ENCODE results near the gene OLA1.

OLA1 gene

DNA sequence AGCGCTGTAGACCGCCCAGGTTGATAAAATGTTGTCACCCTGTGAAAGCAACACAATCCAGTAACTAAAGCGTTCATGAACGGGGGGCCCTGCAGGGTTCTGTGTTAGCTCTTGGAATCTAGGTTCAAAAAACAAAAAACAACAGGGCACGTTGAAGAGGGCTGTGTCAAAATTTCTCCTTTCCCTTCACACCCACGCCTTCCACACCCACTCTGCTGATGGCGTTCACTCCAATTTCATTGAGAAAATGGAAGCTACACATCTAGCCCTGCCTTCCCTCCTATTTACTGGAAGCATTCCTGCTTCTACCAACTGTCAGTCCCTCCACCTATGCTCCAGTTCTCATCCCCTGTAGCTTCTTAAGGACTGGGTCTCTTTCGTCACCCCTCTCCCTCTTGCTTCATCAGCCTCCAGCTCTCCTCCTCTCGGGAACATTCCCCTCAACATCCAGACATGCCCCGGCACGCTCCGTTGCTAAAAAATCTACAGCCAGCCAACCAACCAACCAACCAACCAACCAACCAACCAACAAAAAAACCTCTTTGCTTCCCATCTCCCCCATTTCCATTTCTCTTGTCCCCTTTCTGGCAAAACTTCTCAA lies 184.7 kb downstream of the OLA1 start:
- TF ChIP-seq POLR2AphosphoS5 (IDR thresholded peaks at IDR 0.05; ENCODE audit: low read depth, low read length) (no peak), TAF1 (IDR thresholded peaks at IDR 0.05; ENCODE audit: borderline replicate concordance, insufficient read depth, low read length) (no peak), SIN3A (IDR thresholded peaks at IDR 0.05; ENCODE audit: borderline replicate concordance, insufficient read depth, low read length) (no peak), FOXP2 (optimal IDR thresholded peaks at IDR 0.05; ENCODE audit: borderline replicate concordance, extremely low read depth, extremely low read length, insufficient read depth) (no peak)
- TF ChIP-seq, protein P1, sequence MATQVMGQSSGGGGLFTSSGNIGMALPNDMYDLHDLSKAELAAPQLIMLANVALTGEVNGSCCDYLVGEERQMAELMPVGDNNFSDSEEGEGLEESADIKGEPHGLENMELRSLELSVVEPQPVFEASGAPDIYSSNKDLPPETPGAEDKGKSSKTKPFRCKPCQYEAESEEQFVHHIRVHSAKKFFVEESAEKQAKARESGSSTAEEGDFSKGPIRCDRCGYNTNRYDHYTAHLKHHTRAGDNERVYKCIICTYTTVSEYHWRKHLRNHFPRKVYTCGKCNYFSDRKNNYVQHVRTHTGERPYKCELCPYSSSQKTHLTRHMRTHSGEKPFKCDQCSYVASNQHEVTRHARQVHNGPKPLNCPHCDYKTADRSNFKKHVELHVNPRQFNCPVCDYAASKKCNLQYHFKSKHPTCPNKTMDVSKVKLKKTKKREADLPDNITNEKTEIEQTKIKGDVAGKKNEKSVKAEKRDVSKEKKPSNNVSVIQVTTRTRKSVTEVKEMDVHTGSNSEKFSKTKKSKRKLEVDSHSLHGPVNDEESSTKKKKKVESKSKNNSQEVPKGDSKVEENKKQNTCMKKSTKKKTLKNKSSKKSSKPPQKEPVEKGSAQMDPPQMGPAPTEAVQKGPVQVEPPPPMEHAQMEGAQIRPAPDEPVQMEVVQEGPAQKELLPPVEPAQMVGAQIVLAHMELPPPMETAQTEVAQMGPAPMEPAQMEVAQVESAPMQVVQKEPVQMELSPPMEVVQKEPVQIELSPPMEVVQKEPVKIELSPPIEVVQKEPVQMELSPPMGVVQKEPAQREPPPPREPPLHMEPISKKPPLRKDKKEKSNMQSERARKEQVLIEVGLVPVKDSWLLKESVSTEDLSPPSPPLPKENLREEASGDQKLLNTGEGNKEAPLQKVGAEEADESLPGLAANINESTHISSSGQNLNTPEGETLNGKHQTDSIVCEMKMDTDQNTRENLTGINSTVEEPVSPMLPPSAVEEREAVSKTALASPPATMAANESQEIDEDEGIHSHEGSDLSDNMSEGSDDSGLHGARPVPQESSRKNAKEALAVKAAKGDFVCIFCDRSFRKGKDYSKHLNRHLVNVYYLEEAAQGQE (IDR thresholded peaks at IDR 0.05; ENCODE audit: insufficient read depth in 1 of 2, low read depth in 2 of 2, low read length in 2 of 2), result no peak

DNA sequence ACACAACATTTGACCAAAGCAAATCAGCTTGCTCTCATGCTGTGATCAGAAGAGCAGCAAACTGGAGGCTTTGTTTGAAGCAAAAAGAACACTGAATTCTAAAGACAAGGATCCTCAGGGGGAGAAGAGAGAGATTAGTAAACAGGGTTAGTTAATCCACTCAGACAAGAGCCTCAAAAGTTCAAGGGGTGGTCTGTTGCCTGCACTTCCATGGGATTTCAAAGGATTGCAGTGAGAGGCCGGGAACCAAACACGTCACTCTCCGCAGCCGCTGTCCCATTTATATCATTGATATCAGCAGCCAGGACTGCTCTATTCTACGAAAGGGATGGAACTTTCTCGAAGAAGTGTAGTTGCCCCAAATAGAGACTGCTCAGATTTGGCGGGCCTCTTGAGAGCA lies 185.4 kb downstream of the OLA1 start:
- TF ChIP-seq SIN3A (IDR thresholded peaks at IDR 0.05; ENCODE audit: borderline replicate concordance, insufficient read depth, low read length), result no peak
- TF ChIP-seq POLR2AphosphoS5 (IDR thresholded peaks at IDR 0.05; ENCODE audit: low read depth, low read length), result no peak
- no peak for TF ChIP-seq FOXP2 (optimal IDR thresholded peaks at IDR 0.05; ENCODE audit: borderline replicate concordance, extremely low read depth, extremely low read length, insufficient read depth)
- TF ChIP-seq, protein P1 (IDR thresholded peaks at IDR 0.05; ENCODE audit: insufficient read depth in 1 of 2, low read depth in 2 of 2, low read length in 2 of 2), result no peak
- no peak for TF ChIP-seq TAF1 (IDR thresholded peaks at IDR 0.05; ENCODE audit: borderline replicate concordance, insufficient read depth, low read length)

DNA sequence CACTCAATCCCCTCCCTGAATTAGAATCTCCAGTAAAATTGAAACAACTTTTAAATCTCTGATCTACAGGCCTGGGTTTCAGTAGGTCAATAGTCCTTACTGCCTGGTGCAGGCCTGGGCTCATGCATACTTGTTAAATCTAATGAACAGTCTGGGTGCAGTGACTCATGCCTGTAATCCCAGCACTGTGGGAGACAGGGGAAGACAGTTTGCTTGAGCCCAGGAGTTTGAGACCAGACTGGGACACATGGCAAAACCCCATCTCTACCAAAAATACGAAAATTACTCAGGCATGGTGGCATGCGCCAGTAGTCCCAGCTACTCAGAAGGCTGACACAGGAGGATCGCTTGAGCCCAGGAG lies 188.5 kb downstream of the OLA1 start:
- TF ChIP-seq POLR2AphosphoS5 (IDR thresholded peaks at IDR 0.05; ENCODE audit: low read depth, low read length) (no peak), FOXP2 (optimal IDR thresholded peaks at IDR 0.05; ENCODE audit: borderline replicate concordance, extremely low read depth, extremely low read length, insufficient read depth) (no peak), SIN3A (IDR thresholded peaks at IDR 0.05; ENCODE audit: borderline replicate concordance, insufficient read depth, low read length) (no peak), TAF1 (IDR thresholded peaks at IDR 0.05; ENCODE audit: borderline replicate concordance, insufficient read depth, low read length) (no peak)
- TF ChIP-seq, protein P1 (IDR thresholded peaks at IDR 0.05; ENCODE audit: insufficient read depth in 1 of 2, low read depth in 2 of 2, low read length in 2 of 2), result no peak

DNA sequence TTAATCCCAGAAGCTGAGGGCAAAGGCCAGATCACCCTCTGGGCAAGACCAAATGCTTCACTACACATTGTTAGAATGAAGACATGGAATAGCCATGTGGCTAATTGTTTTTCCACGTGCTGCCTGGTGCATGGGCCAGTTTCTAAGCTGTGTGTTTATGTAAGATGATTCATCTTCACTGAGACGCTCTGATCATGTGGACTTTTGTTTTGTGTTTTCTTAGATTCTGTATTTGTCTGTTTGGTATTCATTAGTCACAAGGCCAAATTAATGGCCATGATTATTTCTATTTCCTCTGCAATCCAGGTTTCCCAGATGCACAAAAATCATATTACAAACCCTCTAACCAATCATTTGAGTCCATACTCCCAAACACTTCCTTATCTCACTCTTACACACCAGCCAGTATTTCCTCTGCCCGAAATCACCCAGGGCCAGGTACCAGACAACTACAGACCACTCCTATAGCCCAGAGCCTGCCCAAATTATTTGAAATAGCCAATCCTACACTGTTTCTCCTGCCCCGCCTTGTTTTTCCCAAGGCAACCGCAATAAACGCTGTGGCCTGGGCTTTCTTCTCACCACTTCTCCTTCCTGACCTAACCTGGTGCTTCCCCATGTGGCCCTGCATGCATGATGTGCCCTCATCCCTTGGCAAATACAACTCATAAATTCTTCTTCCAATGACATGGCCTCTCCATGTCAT lies 189.0 kb downstream of the OLA1 start:
- TF ChIP-seq, protein P1 (IDR thresholded peaks at IDR 0.05; ENCODE audit: insufficient read depth in 1 of 2, low read depth in 2 of 2, low read length in 2 of 2), result no peak
- TF ChIP-seq FOXP2 (optimal IDR thresholded peaks at IDR 0.05; ENCODE audit: borderline replicate concordance, extremely low read depth, extremely low read length, insufficient read depth) (no peak), POLR2AphosphoS5 (IDR thresholded peaks at IDR 0.05; ENCODE audit: low read depth, low read length) (no peak), TAF1 (IDR thresholded peaks at IDR 0.05; ENCODE audit: borderline replicate concordance, insufficient read depth, low read length) (no peak), SIN3A (IDR thresholded peaks at IDR 0.05; ENCODE audit: borderline replicate concordance, insufficient read depth, low read length) (no peak)

Data from PFSK-1 (cell line).